Right cardiac atrium (tissue), 5 donors: ENCODE measurements around the gene ATAD3C. TPM values are rescaled to one million over a fixed set of nuclear protein-coding genes. Genes with fewer than 3 reads are reported as not detected.
A peak's percentile ranks its signal among the peaks of the same experiment; 100 is the strongest.
"Not testable (repeated sequence)": the region's sequence is repeated elsewhere in the genome, so short reads cannot be mapped to it uniquely, and the experiment has no call there.

ENCODE experiments used
- ATAC-seq, 2 donors: fragments of 200-7000 bp; cut with Tn5 transposase; one replicate each; pipeline versions ENCODE4 v1.8.0 to v1.9.1; 2020; ENCODE audit warnings: moderate library complexity in 2 of 2, mild to moderate bottlenecking in 1 of 2
- DNase-seq, 3 donors: peaks; one replicate each; pipeline ENCODE4 v3.0.0-alpha.2; 2020
- H3K27ac ChIP-seq: one replicate; pipeline ENCODE4 v1.5.1; 2013; ENCODE audit warnings: mild to moderate bottlenecking, low read length, control low read depth, moderate library complexity
- H3K27me3 ChIP-seq: one replicate; pipeline ENCODE4 v1.6.1; 2013; ENCODE audit not compliant: control insufficient read depth, insufficient read depth
- H3K4me1 ChIP-seq: one replicate; pipeline ENCODE4 v1.6.1; 2013; ENCODE audit warnings: low read length; ENCODE audit not compliant: control insufficient read depth, insufficient read depth
- H3K4me3 ChIP-seq: one replicate; pipeline ENCODE4 v1.5.1; 2013; ENCODE audit warnings: low read length, control low read depth
- H3K9me3 ChIP-seq: one replicate; pipeline ENCODE4 v1.6.1; 2013; ENCODE audit warnings: low read length; ENCODE audit not compliant: control insufficient read depth
- WGBS: extraction: QIAGEN DNeasy Blood & Tissue Kit; methylation state at CpG from one replicate; pipeline ENCODE4 v1.1.7; 2013; 5-methylcytosine and 5-hydroxymethylcytosine counted together
- intact Hi-C, 4 donors: fragments of 100-400 bp; cut with DNase I; formaldehyde crosslinking; loops; one replicate each; pipeline versions ENCODE4 v1.11.0 to v1.14.0; 2022 to 2023
- polyA plus RNA-seq: library from polyadenylated mRNA; stranded (reverse); fragments of 200-250 nt; gene quantifications from one replicate; pipeline ENCODE4 v1.2.3, GENCODE V29; 2013
- total RNA-seq, 4 donors: library from RNA; stranded (reverse); fragmentation: NEBNext Ultra II Directional; extraction: Animal tissue kit (Norgen Biotek cat#: 25700); gene quantifications; one replicate each; pipeline ENCODE4 v1.2.1, GENCODE V29; 2021
- donor health status: healthy with polysubstance abuse.
- donor health status: DM: no; HTN: yes; CAD: no.
- donor health status: DM: no; HTN: no; CAD: no.
- donor health status: DM: no; HTN: yes; CAD: no; lungs with severe emphysema.
- donor health status: DM: yes; HTN: yes; CAD: no.

ATAD3C gene
- total and polyA plus RNA-seq, 5 donors: 0.52 to 3.4 (median 1.5) TPM

DNA sequence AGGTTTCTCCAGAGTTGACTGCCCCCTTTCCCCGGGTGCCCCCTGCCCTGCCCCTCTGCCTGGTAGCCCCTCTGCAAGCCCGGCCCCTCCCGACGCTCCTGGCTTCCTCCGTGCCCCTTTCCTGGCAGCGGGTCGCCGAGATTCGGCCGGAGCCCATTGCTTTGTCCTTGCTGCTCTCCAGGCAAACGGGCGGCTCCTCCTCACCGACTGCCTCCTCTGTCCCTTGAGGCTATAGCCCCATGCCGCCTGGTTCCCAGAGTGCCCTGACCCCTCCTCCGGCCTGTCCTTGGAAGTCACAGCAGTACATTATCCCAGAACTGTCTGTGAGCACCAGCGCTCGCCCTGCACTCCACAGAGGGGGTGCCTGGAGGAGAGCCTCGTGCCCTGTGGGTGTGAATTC lies 64.2 kb downstream of the ATAD3C start:
- WGBS: 82% methylated on average over 16 of the region's 18 CpGs
- ATAC-seq, intact Hi-C loops: not testable (repeated sequence)

DNA sequence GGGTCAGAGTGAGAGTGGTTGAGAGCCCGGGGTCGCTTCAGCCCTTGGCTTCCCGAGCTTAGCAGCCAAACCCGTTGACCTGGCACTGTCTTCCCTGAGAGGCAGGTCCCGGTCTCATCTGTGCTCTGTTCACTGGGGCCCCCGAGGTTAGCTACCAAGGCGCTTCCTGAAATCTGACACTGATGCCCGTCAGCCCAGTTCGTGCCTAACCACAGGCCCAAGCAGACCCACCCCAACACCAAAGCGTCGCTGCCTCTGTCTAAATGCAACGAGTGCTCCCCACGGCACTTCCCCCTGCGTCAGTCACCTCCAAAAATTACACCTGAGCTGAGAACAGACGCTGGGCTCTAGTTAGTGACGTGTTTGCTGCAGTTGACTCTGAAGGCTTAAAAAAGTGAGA lies 64.9 kb downstream of the ATAD3C start:
- H3K9me3 ChIP-seq, intact Hi-C loops, ATAC-seq, H3K4me3 ChIP-seq, H3K27me3 ChIP-seq, H3K27ac ChIP-seq, H3K4me1 ChIP-seq: not testable (repeated sequence)
- 74% methylated on average over 14 of the region's 16 CpGs for WGBS
- peak in 1 of 3 donors; percentile 29 for DNase-seq

More for the DNA sequence above, 64.2 kb downstream of the ATAD3C start:
- H3K27ac ChIP-seq, H3K9me3 ChIP-seq, H3K27me3 ChIP-seq, H3K4me3 ChIP-seq, H3K4me1 ChIP-seq: not testable (repeated sequence)
- peak in 1 of 3 donors; percentile 20 for DNase-seq

DNA sequence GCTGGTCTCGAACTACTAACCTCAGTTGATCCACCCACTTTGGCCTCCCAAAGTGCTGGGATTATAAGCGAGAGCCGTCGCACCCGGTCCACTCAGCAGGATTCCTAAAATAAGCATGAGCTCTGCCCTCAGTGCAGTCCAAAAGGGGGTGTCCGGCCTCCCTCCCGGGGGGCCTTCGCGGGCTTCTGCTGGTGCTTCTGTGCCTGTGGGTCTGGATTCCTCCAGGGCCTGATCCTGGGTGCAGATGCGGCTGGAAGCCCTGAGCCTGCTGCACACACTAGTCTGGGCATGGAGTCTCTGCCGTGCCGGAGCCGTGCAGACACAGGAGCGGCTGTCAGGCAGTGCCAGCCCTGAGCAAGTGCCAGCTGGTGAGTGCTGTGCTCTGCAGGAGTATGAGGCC lies 67.4 kb downstream of the ATAD3C start:
- H3K4me1 ChIP-seq, H3K9me3 ChIP-seq, intact Hi-C loops, H3K27me3 ChIP-seq, H3K4me3 ChIP-seq, H3K27ac ChIP-seq, ATAC-seq: not testable (repeated sequence)
- 96% methylated on average over 14 of the region's 14 CpGs for WGBS
- peak in 2 of 3 donors; percentile 5 to 53 for DNase-seq

GRCh38 chr1:1517973-1518620 lies 68.6 kb downstream of the ATAD3C start:
- intact Hi-C loops: no loop called here
- H3K27me3 ChIP-seq: no peaks in the 10 kb centered on the region
- peak in 2 of 3 donors; percentile 39 to 41 for DNase-seq
- 94% methylated on average over 28 of the region's 28 CpGs for WGBS
- no peak overlapping the region for H3K27ac ChIP-seq
- no peaks in the 10 kb centered on the region for H3K9me3 ChIP-seq
- ATAC-seq: no peak
- no peak overlapping the region for H3K4me3 ChIP-seq
- H3K4me1 ChIP-seq: no peaks in the 10 kb centered on the region

DNA sequence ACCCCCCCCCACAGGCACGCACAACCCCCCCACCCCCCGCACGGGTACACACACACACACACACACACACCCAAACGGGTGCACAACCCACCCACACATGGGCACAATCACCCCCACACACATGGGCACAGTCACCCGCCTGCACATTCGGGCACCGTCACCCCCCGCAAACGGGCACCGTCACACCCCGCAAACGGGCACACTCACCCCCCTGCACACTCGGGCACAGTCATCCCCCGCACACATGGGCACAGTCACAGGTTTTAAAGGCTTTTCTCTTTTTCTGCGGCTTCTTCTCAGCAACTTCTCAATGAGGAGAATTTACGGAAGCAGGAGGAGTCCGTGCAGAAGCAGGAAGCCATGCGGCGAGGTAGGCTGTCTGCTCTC lies 69.1 kb downstream of the ATAD3C start:
- H3K27ac ChIP-seq, H3K4me1 ChIP-seq, H3K9me3 ChIP-seq, ATAC-seq, H3K27me3 ChIP-seq, H3K4me3 ChIP-seq, intact Hi-C loops: not testable (repeated sequence)
- 95% methylated on average over 17 of the region's 19 CpGs for WGBS
- peak in 2 of 3 donors; percentile 42 to 47 for DNase-seq

Other genes with a start within 250 kb of the ATAD3C start
- gene TNFRSF18, start 243.1 kb upstream of the ATAD3C start, total RNA-seq: under 1 TPM in 1 of 4 donors, not detected in 3; 0.38 TPM
- gene TNFRSF18, start 243.1 kb upstream of the ATAD3C start, polyA plus RNA-seq: 0.14 TPM
- gene TNFRSF4, start 235.5 kb upstream of the ATAD3C start, total RNA-seq: 1 to 10 TPM; 1.0 to 2.0 (median 1.2) TPM
- 2.3 TPM for gene TNFRSF4, start 235.5 kb upstream of the ATAD3C start, polyA plus RNA-seq
- 100 to 1,000 TPM; 156 to 215 (median 168) TPM for gene SDF4, start 217.7 kb upstream of the ATAD3C start, total RNA-seq
- 165 TPM for gene SDF4, start 217.7 kb upstream of the ATAD3C start, polyA plus RNA-seq
- gene B3GALT6, start 217.5 kb upstream of the ATAD3C start, total RNA-seq: 10 to 100 TPM; 10.2 to 13.3 (median 12.0) TPM
- 9.1 TPM for gene B3GALT6, start 217.5 kb upstream of the ATAD3C start, polyA plus RNA-seq
- 1 to 10 TPM in 2 of 4 donors, under 1 TPM in 1, not detected in 1; 0.94 to 2.4 (median 1.1) TPM for gene C1QTNF12, start 203.0 kb upstream of the ATAD3C start, total RNA-seq
- gene C1QTNF12, start 203.0 kb upstream of the ATAD3C start, polyA plus RNA-seq: 0.36 TPM
- 10 to 100 TPM; 34.9 to 41.2 (median 37.1) TPM for gene UBE2J2, start 175.8 kb upstream of the ATAD3C start, total RNA-seq
- 38.4 TPM for gene UBE2J2, start 175.8 kb upstream of the ATAD3C start, polyA plus RNA-seq
- gene SCNN1D, start 169.3 kb upstream of the ATAD3C start, total RNA-seq: 1 to 10 TPM; 2.7 to 6.2 (median 4.8) TPM
- 3.4 TPM for gene SCNN1D, start 169.3 kb upstream of the ATAD3C start, polyA plus RNA-seq
- gene ACAP3, start 141.8 kb upstream of the ATAD3C start, total RNA-seq: 10 to 100 TPM; 33.1 to 61.8 (median 42.8) TPM
- 37.4 TPM for gene ACAP3, start 141.8 kb upstream of the ATAD3C start, polyA plus RNA-seq
- 10 to 100 TPM; 11.3 to 14.1 (median 12.5) TPM for gene PUSL1, start 141.1 kb upstream of the ATAD3C start, total RNA-seq
- gene PUSL1, start 141.1 kb upstream of the ATAD3C start, polyA plus RNA-seq: 13.1 TPM
- 10 to 100 TPM; 53.1 to 61.7 (median 58.7) TPM for gene INTS11, start 125.0 kb upstream of the ATAD3C start, total RNA-seq
- gene INTS11, start 125.0 kb upstream of the ATAD3C start, polyA plus RNA-seq: 70.3 TPM
- 10 to 100 TPM; 24.0 to 29.0 (median 27.0) TPM for gene CPTP, start 124.9 kb upstream of the ATAD3C start, total RNA-seq
- 53.9 TPM for gene CPTP, start 124.9 kb upstream of the ATAD3C start, polyA plus RNA-seq
- gene TAS1R3, start 118.4 kb upstream of the ATAD3C start, total RNA-seq: under 1 TPM; 0.33 to 0.51 (median 0.38) TPM
- gene TAS1R3, start 118.4 kb upstream of the ATAD3C start, polyA plus RNA-seq: 0.66 TPM
- 10 to 100 TPM; 64.4 to 87.4 (median 66.3) TPM for gene DVL1, start 100.3 kb upstream of the ATAD3C start, total RNA-seq
- gene DVL1, start 100.3 kb upstream of the ATAD3C start, polyA plus RNA-seq: 70.0 TPM
- 10 to 100 TPM; 21.9 to 38.8 (median 36.3) TPM for gene MXRA8, start 91.1 kb upstream of the ATAD3C start, total RNA-seq
- 39.5 TPM for gene MXRA8, start 91.1 kb upstream of the ATAD3C start, polyA plus RNA-seq
- 100 to 1,000 TPM; 175 to 210 (median 188) TPM for gene AURKAIP1, start 74.5 kb upstream of the ATAD3C start, total RNA-seq
- gene AURKAIP1, start 74.5 kb upstream of the ATAD3C start, polyA plus RNA-seq: 331 TPM
- 10 to 100 TPM; 61.2 to 83.1 (median 67.2) TPM for gene CCNL2, start 50.4 kb upstream of the ATAD3C start, total RNA-seq
- 81.7 TPM for gene CCNL2, start 50.4 kb upstream of the ATAD3C start, polyA plus RNA-seq
- gene MRPL20, start 42.4 kb upstream of the ATAD3C start, total RNA-seq: 100 to 1,000 TPM; 121 to 144 (median 132) TPM
- 190 TPM for gene MRPL20, start 42.4 kb upstream of the ATAD3C start, polyA plus RNA-seq
- 1 to 10 TPM; 1.6 to 3.6 (median 2.9) TPM for gene ANKRD65, start 28.4 kb upstream of the ATAD3C start, total RNA-seq
- gene ANKRD65, start 28.4 kb upstream of the ATAD3C start, polyA plus RNA-seq: 4.5 TPM
- 10 to 100 TPM; 25.0 to 38.6 (median 25.6) TPM for gene VWA1, start 14.0 kb upstream of the ATAD3C start, total RNA-seq
- gene VWA1, start 14.0 kb upstream of the ATAD3C start, polyA plus RNA-seq: 17.3 TPM
- gene ATAD3B, start 22.1 kb downstream of the ATAD3C start, total RNA-seq: 10 to 100 TPM in 1 of 4 donors, 1 to 10 TPM in 3; 5.6 to 11.4 (median 8.8) TPM
- 8.3 TPM for gene ATAD3B, start 22.1 kb downstream of the ATAD3C start, polyA plus RNA-seq
- gene ATAD3A, start 62.5 kb downstream of the ATAD3C start, total RNA-seq: 10 to 100 TPM; 13.6 to 20.1 (median 15.7) TPM
- 16.7 TPM for gene ATAD3A, start 62.5 kb downstream of the ATAD3C start, polyA plus RNA-seq
- 1 to 10 TPM; 7.3 to 9.3 (median 7.9) TPM for gene TMEM240, start 90.9 kb downstream of the ATAD3C start, total RNA-seq
- gene TMEM240, start 90.9 kb downstream of the ATAD3C start, polyA plus RNA-seq: 10.4 TPM
- 100 to 1,000 TPM; 112 to 115 (median 113) TPM for gene SSU72, start 125.2 kb downstream of the ATAD3C start, total RNA-seq
- 130 TPM for gene SSU72, start 125.2 kb downstream of the ATAD3C start, polyA plus RNA-seq
- under 1 TPM; 0.47 to 0.97 (median 0.80) TPM for gene FNDC10, start 150.4 kb downstream of the ATAD3C start, total RNA-seq
- 0.68 TPM for gene FNDC10, start 150.4 kb downstream of the ATAD3C start, polyA plus RNA-seq
- 10 to 100 TPM; 49.5 to 77.8 (median 65.5) TPM for gene MIB2, start 165.8 kb downstream of the ATAD3C start, total RNA-seq
- gene MIB2, start 165.8 kb downstream of the ATAD3C start, polyA plus RNA-seq: 52.5 TPM
- 10 to 100 TPM; 18.7 to 22.4 (median 19.9) TPM for gene MMP23B, start 182.5 kb downstream of the ATAD3C start, total RNA-seq
- gene MMP23B, start 182.5 kb downstream of the ATAD3C start, polyA plus RNA-seq: 15.8 TPM
- 10 to 100 TPM; 18.8 to 20.6 (median 19.7) TPM for gene CDK11B, start 209.3 kb downstream of the ATAD3C start, total RNA-seq
- 27.0 TPM for gene CDK11B, start 209.3 kb downstream of the ATAD3C start, polyA plus RNA-seq
- 10 to 100 TPM; 16.9 to 29.5 (median 26.2) TPM for gene SLC35E2B, start 243.1 kb downstream of the ATAD3C start, total RNA-seq
- 14.3 TPM for gene SLC35E2B, start 243.1 kb downstream of the ATAD3C start, polyA plus RNA-seq